SK-N-MC (cell line): ENCODE data around the gene AKR1C8.

ENCODE experiments used
- EZH2 ChIP-seq: fragments of 200-600 bp; sonication (generic); IDR thresholded peaks from one replicate; pipeline ENCODE4 v1.6.1; 2017; ENCODE audit warnings: antibody characterized with exemption
- FOXP2 ChIP-seq: optimal IDR thresholded peaks from 2 replicates; pipeline ENCODE3; 2011; ENCODE audit warnings: mild to moderate bottlenecking, moderate library complexity; ENCODE audit not compliant: insufficient read depth; ENCODE audit errors: extremely low read length, control extremely low read depth
- POLR2AphosphoS5 ChIP-seq: IDR thresholded peaks from 2 replicates; pipeline ENCODE4 v1.6.1; 2012; ENCODE audit warnings: mild to moderate bottlenecking, low read depth, low read length, borderline replicate concordance

- no peak for TF ChIP-seq POLR2AphosphoS5
- TF ChIP-seq EZH2 = no peak
- TF ChIP-seq FOXP2 = no peak
Observed at GRCh38 chr10:5108658-5109416, 76.1 kb downstream of the AKR1C8 start.
